ENCODE data around the gene CSAG3.
"Not testable (repeated sequence)": the region's sequence is repeated elsewhere in the genome, so short reads cannot be mapped to it uniquely, and the experiment has no call there.

CSAG3 gene

DNA sequence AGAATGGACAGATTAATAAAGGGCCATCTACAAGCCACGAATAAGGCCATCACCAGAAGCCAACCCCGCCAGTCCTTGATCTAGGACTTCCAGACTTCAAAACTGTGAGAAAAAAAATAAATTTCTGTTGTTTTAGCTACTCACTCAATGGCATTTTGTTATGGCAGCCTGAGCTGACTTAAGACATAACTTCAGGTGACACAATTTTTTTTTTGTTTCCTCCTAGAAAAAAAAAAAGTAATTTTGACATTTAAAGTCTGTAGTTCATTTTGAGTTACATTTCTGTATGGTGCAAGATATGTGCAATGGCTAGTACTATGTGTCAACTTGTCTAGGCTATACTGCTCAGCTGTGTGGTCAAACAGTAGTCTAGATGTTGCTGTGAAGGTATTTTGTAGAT is at the start of gene CSAG3:
TSS of gene CSAG3 (plus strand) at position 301 of the 400 bp plus-strand sequence.
- H3K4me3 ChIP-seq (ENCODE audit: low read length); H3K4me1 ChIP-seq (ENCODE audit: control insufficient read depth, insufficient read depth, low read length); H3K27me3 ChIP-seq (ENCODE audit: control insufficient read depth, insufficient read depth, low read length); H3K27ac ChIP-seq (ENCODE audit: low read depth, low read length); H3K36me3 ChIP-seq (ENCODE audit: control insufficient read depth, insufficient read depth, low read length); H3K9ac ChIP-seq (ENCODE audit: low read length): not testable (repeated sequence)

DNA sequence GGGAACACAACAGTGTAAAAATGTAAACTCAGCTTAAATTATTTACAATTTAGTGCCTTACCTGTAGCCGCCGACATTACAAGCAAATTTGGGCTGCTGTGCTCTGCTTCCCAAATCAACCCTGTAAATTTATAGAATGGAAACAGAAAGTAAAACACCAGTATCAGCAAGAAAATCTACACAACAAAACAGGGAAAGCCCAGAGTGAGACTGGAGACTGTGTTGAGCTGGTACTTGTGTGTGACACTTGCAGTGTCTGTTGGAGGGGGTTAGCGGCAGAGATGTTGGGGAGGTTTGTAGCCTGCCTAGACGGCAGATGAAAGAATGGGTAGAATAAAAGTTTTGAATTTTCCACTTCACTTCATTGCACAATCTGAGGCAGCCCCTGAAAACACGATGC is 45.8 kb upstream of the CSAG3 start:
- not testable (repeated sequence) for H3K27me3 ChIP-seq (ENCODE audit: control insufficient read depth, insufficient read depth, low read length); H3K9ac ChIP-seq (ENCODE audit: low read length); H3K4me1 ChIP-seq (ENCODE audit: control insufficient read depth, insufficient read depth, low read length); H3K27ac ChIP-seq (ENCODE audit: low read depth, low read length); H3K4me3 ChIP-seq (ENCODE audit: low read length); H3K36me3 ChIP-seq (ENCODE audit: control insufficient read depth, insufficient read depth, low read length)

DNA sequence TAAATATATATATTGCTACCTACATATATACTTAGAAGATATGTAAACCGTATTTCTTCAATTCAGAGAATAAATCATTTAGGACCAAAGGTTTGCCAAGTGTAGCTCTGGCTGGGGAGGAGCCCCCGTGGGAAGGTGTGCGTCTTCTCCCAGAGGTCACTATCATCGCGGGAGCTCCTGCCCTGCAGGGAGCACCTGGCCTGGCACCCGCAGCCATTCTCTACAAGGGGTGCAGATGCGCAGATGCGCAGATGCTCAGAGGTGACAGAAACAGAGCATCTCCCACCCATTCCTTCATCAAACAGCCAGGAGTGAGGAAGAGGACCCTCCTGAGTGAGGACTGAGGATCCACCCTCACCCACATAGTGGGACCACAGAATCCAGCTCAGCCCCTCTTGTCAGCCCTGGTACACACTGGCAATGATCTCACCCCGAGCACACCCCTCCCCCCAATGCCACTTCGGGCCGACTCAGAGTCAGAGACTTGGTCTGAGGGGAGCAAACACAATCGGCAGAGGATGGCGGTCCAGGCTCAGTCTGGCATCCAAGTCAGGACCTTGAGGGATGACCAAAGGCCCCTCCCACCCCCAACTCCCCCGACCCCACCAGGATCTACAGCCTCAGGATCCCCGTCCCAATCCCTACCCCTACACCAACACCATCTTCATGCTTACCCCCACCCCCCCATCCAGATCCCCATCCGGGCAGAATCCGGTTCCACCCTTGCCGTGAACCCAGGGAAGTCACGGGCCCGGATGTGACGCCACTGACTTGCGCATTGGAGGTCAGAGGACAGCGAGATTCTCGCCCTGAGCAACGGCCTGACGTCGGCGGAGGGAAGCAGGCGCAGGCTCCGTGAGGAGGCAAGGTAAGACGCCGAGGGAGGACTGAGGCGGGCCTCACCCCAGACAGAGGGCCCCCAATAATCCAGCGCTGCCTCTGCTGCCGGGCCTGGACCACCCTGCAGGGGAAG is 44.9 kb upstream of the CSAG3 start, which contains the start of gene MAGEA2B:
TSS of gene MAGEA2B (plus strand) at position 814 of the 973 bp plus-strand sequence. CDS start 2,479 bp downstream, outside the sequence.
- not testable (repeated sequence) for H3K36me3 ChIP-seq (ENCODE audit: control insufficient read depth, insufficient read depth, low read length); H3K4me1 ChIP-seq (ENCODE audit: control insufficient read depth, insufficient read depth, low read length); H3K27me3 ChIP-seq (ENCODE audit: control insufficient read depth, insufficient read depth, low read length); H3K4me3 ChIP-seq (ENCODE audit: low read length); H3K9ac ChIP-seq (ENCODE audit: low read length); H3K27ac ChIP-seq (ENCODE audit: low read depth, low read length)

DNA sequence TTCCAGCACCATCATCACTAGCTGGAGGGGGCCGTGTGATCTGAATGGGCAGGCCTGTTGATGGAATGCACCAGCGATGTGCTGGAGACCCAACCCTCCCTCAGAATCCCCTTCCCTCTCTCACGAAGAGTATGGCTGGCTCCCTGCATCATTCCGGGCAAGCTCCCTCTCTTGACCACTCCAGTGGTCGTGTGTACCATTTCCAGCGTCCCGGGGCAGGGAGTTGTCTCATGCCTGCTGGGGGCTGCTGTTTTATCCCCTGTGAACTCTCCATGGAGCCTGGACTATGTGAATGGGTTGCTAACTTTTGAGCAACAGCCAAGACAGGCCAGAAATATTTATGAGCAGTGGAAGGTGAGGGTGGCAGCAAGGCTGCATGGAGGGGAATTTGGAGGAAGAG is 33.6 kb upstream of the CSAG3 start:
- Histone ChIP-seq H3K4me1 (ENCODE audit: control insufficient read depth, insufficient read depth, low read length) (no peaks in the 10 kb centered on the region), H3K27ac (ENCODE audit: low read depth, low read length) (no peak overlapping the region), H3K9ac (ENCODE audit: low read length) (no peak overlapping the region), H3K4me3 (ENCODE audit: low read length) (no peak overlapping the region), H3K36me3 (ENCODE audit: control insufficient read depth, insufficient read depth, low read length) (no peaks in the 10 kb centered on the region), H3K27me3 (ENCODE audit: control insufficient read depth, insufficient read depth, low read length) (no peaks in the 10 kb centered on the region)

DNA sequence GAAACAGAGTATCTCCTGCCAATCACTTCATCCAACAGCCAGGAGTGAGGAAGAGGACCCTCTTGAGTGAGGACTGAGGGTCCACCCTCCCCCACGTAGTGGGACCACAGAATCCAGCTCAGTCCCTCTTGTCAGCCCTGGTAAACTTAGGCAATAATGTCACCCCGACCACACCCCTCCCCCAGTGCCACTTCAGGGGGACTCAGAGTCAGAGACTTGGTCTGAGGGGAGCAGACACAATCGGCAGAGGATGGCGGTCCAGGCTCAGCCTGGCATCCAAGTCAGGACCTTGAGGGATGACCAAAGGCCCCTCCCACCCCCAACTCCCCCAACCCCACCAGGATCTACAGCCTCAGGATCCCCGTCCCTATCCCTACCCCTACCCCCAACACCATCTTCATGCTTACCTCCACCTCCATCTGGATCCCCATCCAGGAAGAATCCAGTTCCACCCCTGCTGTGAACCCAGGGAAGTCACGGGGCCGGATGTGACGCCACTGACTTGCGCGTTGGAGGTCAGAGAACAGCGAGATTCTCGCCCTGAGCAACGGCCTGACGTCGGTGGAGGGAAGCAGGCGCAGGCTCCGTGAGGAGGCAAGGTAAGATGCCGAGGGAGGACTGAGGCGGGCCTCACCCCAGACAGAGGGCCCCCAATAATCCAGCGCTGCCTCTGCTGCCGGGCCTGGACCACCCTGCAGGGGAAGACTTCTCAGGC is 25.6 kb upstream of the CSAG3 start, which contains the start of the genes CSAG1 and MAGEA12:
TSS of gene CSAG1 (minus strand) at position 461 of the 715 bp plus-strand sequence. CDS start 1,261 bp downstream, outside the sequence.
TSS of gene MAGEA12 (plus strand) at position 497 of the 715 bp plus-strand sequence. CDS start 2,405 bp downstream, outside the sequence.
- no peak within 1 kb of the TSS for H3K27ac ChIP-seq (ENCODE audit: low read depth, low read length)

DNA sequence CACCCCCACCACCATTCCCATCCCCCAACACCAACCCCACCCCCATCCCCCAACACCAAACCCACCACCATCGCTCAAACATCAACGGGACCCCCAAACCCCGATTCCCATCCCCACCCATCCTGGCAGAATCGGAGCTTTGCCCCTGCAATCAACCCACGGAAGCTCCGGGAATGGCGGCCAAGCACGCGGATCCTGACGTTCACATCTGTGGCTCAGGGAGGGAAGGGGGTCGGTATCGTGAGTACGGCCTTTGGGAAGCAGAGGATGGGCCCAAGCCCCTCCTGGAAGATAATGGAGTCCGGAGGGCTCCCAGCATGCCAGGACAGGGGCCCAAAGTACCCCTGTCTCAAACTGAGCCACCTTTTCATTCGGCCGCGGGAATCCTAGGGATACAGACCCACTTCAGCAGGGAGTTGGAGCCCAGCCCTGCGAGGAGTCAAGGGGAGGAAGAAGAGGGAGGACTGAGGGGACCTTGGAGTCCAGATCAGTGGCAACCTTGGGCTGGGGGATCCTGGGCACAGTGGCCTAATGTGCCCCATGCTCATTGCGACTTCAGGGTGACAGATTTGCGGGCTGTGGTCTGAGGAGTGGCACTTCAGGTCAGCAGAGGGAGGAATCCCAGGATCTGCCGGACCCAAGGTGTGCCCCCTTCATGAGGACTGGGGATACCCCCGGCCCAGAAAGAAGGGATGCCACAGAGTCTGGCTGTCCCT is 24.7 kb upstream of the CSAG3 start:
- not testable (repeated sequence) for H3K36me3 ChIP-seq (ENCODE audit: control insufficient read depth, insufficient read depth, low read length); H3K9ac ChIP-seq (ENCODE audit: low read length); H3K4me3 ChIP-seq (ENCODE audit: low read length); H3K4me1 ChIP-seq (ENCODE audit: control insufficient read depth, insufficient read depth, low read length); H3K27ac ChIP-seq (ENCODE audit: low read depth, low read length); H3K27me3 ChIP-seq (ENCODE audit: control insufficient read depth, insufficient read depth, low read length)

More for the DNA sequence above, 25.6 kb upstream of the CSAG3 start, which contains the start of the genes CSAG1 and MAGEA12:
- Histone ChIP-seq H3K4me3 (ENCODE audit: low read length) (no peak within 1 kb of the TSS), H3K4me1 (ENCODE audit: control insufficient read depth, insufficient read depth, low read length) (no peaks in the 10 kb centered on the region), H3K27me3 (ENCODE audit: control insufficient read depth, insufficient read depth, low read length) (no peaks in the 10 kb centered on the region), H3K9ac (ENCODE audit: low read length) (no peak within 1 kb of the TSS), H3K36me3 (ENCODE audit: control insufficient read depth, insufficient read depth, low read length) (no peaks in the 10 kb centered on the region)

DNA sequence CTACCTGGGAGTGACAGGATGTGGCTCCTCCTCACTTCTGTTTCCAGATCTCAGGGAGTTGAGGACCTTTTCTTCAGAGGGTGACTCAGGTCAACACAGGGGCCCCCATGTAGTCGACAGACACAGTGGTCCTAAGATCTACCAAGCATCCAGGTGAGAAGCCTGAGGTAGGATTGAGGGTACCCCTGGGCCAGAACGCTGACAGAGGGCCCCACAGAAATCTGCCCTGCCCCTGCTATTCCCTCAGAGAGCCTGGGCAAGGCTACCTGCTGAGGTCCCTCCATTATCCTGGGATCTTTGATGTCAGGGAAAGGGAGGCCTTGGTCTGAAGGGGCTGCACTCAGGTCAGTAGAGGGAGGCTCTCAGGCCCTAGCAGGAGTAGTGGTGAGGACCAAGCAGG is 23.9 kb upstream of the CSAG3 start:
- H3K27me3 ChIP-seq (ENCODE audit: control insufficient read depth, insufficient read depth, low read length), result no peaks in the 10 kb centered on the region
- H3K4me3 ChIP-seq (ENCODE audit: low read length), result no peak overlapping the region
- no peaks in the 10 kb centered on the region for H3K36me3 ChIP-seq (ENCODE audit: control insufficient read depth, insufficient read depth, low read length)
- no peak overlapping the region for H3K9ac ChIP-seq (ENCODE audit: low read length)
- H3K27ac ChIP-seq (ENCODE audit: low read depth, low read length), result no peak overlapping the region
- H3K4me1 ChIP-seq (ENCODE audit: control insufficient read depth, insufficient read depth, low read length), result no peaks in the 10 kb centered on the region

DNA sequence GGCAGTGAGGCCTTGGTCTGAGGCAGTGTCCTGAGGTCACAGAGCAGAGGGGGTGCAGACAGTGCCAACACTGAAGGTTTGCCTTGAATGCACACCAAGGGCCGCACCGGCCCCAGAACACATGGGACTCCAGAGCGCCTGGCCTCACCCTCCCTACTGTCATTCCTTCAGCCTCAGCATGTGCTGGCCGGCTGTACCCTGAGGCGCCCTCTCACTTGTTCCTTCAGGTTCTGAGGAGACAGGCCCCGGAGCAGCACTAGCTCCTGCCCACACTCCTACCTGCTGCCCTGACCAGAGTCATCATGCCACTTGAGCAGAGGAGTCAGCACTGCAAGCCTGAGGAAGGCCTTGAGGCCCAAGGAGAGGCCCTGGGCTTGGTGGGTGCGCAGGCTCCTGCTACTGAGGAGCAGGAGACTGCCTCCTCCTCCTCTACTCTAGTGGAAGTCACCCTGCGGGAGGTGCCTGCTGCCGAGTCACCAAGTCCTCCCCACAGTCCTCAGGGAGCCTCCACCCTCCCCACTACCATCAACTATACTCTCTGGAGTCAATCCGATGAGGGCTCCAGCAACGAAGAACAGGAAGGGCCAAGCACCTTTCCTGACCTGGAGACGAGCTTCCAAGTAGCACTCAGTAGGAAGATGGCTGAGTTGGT is 23.0 kb upstream of the CSAG3 start:
- Histone ChIP-seq H3K4me1 (ENCODE audit: control insufficient read depth, insufficient read depth, low read length) (no peaks in the 10 kb centered on the region), H3K4me3 (ENCODE audit: low read length) (no peak overlapping the region), H3K27me3 (ENCODE audit: control insufficient read depth, insufficient read depth, low read length) (no peaks in the 10 kb centered on the region), H3K9ac (ENCODE audit: low read length) (no peak overlapping the region), H3K27ac (ENCODE audit: low read depth, low read length) (no peak overlapping the region), H3K36me3 (ENCODE audit: control insufficient read depth, insufficient read depth, low read length) (no peaks in the 10 kb centered on the region)

DNA sequence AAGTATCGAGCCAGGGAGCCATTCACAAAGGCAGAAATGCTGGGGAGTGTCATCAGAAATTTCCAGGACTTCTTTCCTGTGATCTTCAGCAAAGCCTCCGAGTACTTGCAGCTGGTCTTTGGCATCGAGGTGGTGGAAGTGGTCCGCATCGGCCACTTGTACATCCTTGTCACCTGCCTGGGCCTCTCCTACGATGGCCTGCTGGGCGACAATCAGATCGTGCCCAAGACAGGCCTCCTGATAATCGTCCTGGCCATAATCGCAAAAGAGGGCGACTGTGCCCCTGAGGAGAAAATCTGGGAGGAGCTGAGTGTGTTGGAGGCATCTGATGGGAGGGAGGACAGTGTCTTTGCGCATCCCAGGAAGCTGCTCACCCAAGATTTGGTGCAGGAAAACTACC is 22.5 kb upstream of the CSAG3 start:
- H3K4me1 ChIP-seq (ENCODE audit: control insufficient read depth, insufficient read depth, low read length); H3K9ac ChIP-seq (ENCODE audit: low read length); H3K27me3 ChIP-seq (ENCODE audit: control insufficient read depth, insufficient read depth, low read length); H3K27ac ChIP-seq (ENCODE audit: low read depth, low read length); H3K36me3 ChIP-seq (ENCODE audit: control insufficient read depth, insufficient read depth, low read length); H3K4me3 ChIP-seq (ENCODE audit: low read length): not testable (repeated sequence)

DNA sequence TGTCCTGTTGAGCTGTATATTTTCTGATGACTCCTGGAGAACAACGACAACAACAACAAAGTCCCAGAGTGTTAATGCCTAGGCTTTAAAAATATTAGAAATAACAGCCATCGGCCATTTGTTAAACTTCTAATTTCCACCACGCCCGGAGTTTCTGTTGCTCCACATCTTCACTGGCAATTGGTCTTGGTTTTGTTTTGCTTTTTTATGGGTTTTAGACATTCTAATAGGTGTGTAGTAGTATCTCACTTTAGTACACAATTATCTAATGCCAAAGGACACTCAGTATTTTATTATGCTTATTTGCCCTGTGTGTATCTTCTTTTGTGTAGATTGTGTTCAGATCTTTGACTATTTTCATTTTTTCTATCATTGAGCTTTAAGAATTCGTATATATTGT is 20.5 kb upstream of the CSAG3 start:
- H3K9ac ChIP-seq (ENCODE audit: low read length), result no peak overlapping the region
- no peaks in the 10 kb centered on the region for H3K4me1 ChIP-seq (ENCODE audit: control insufficient read depth, insufficient read depth, low read length)
- no peaks in the 10 kb centered on the region for H3K36me3 ChIP-seq (ENCODE audit: control insufficient read depth, insufficient read depth, low read length)
- H3K4me3 ChIP-seq (ENCODE audit: low read length), result no peak overlapping the region
- no peak overlapping the region for H3K27ac ChIP-seq (ENCODE audit: low read depth, low read length)
- no peaks in the 10 kb centered on the region for H3K27me3 ChIP-seq (ENCODE audit: control insufficient read depth, insufficient read depth, low read length)

DNA sequence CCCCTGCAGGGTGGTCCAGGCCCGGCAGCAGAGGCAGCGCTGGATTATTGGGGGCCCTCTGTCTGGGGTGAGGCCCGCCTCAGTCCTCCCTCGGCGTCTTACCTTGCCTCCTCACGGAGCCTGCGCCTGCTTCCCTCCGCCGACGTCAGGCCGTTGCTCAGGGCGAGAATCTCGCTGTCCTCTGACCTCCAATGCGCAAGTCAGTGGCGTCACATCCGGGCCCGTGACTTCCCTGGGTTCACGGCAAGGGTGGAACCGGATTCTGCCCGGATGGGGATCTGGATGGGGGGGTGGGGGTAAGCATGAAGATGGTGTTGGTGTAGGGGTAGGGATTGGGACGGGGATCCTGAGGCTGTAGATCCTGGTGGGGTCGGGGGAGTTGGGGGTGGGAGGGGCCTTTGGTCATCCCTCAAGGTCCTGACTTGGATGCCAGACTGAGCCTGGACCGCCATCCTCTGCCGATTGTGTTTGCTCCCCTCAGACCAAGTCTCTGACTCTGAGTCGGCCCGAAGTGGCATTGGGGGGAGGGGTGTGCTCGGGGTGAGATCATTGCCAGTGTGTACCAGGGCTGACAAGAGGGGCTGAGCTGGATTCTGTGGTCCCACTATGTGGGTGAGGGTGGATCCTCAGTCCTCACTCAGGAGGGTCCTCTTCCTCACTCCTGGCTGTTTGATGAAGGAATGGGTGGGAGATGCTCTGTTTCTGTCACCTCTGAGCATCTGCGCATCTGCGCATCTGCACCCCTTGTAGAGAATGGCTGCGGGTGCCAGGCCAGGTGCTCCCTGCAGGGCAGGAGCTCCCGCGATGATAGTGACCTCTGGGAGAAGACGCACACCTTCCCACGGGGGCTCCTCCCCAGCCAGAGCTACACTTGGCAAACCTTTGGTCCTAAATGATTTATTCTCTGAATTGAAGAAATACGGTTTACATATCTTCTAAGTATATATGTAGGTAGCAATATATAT is 5.0 kb upstream of the CSAG3 start, which contains the start of gene MAGEA2:
TSS of gene MAGEA2 (minus strand) at position 157 of the 965 bp plus-strand sequence. CDS start 2,479 bp downstream, outside the sequence.
- H3K27me3 ChIP-seq (ENCODE audit: control insufficient read depth, insufficient read depth, low read length); H3K36me3 ChIP-seq (ENCODE audit: control insufficient read depth, insufficient read depth, low read length); H3K4me1 ChIP-seq (ENCODE audit: control insufficient read depth, insufficient read depth, low read length): not testable (repeated sequence)

More for the DNA sequence above, 5.0 kb upstream of the CSAG3 start, which contains the start of gene MAGEA2:
- not testable (repeated sequence) for H3K4me3 ChIP-seq (ENCODE audit: low read length); H3K27ac ChIP-seq (ENCODE audit: low read depth, low read length); H3K9ac ChIP-seq (ENCODE audit: low read length)
